ENCODE results near the gene METTL15. TPM values are rescaled to one million over a fixed set of nuclear protein-coding genes. Genes with fewer than 3 reads are reported as not detected.

The METTL15 gene
- total RNA-seq, 1 experiment from 2014 or later = 9.1 TPM

DNA sequence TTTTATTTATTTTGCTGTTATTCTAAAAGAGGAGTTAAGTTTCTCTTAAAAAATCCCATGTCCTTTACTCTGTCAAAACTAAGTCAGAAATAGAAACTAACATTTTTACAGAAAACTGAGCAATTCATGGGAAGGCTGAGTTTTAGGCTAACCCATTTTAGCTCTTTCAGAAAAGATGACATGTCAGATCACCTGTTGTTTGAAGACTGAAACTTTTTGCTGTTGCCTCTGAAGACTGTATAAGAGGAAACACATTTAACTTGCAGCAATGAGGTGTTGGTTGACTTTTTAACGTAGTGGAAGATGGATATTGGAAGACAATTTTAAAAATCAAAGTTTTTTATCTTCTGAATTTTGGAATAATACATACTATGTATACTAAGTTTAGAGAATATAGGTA, 115.4 kb downstream of the METTL15 start:
- Histone ChIP-seq H2AK5ac (ENCODE audit: insufficient read length, low read length) (no peak overlapping the region), H2AFZ (ENCODE audit: low read length) (no peak overlapping the region), H3K23me2 (ENCODE audit: insufficient read length, low read depth, low read length, poor library complexity, severe bottlenecking) (no peaks in the 10 kb centered on the region), H3K79me2 (ENCODE audit: insufficient read depth, low read length) (no peaks in the 10 kb centered on the region), H3K4ac (ENCODE audit: low read depth, low read length) (no peak overlapping the region), H3K4me2 (ENCODE audit: insufficient read depth, insufficient read length, low read length) (no peak overlapping the region), H4K5ac (ENCODE audit: insufficient read length, low read depth, low read length) (no peak overlapping the region), H3K14ac (ENCODE audit: insufficient read depth, low read length) (no peak overlapping the region), H4K20me1 (ENCODE audit: control insufficient read depth, insufficient read depth, insufficient read length) (no peaks in the 10 kb centered on the region), H3T11ph (ENCODE audit: low read length) (no peak overlapping the region), H3K23ac (ENCODE audit: insufficient read length, low read depth, low read length) (no peak overlapping the region), H3K27ac (ENCODE audit: insufficient read length, low read depth, low read length) (no peak overlapping the region), H3K79me1 (ENCODE audit: insufficient read depth, low read depth, low read length, poor library complexity, severe bottlenecking) (no peaks in the 10 kb centered on the region), H3K4me1 (ENCODE audit: insufficient read depth, low read length) (no peaks in the 10 kb centered on the region), H4K91ac (ENCODE audit: insufficient read length, low read depth, low read length) (no peak overlapping the region), H2BK120ac (ENCODE audit: low read depth, low read length, poor library complexity, severe bottlenecking) (no peak overlapping the region), H2BK12ac (ENCODE audit: insufficient read length, low read depth, low read length) (no peak overlapping the region), H4K8ac (replicated peaks; ENCODE audit: insufficient read length, low read depth, low read length) (no peak overlapping the region), H2BK5ac (ENCODE audit: insufficient read length, low read length) (no peak overlapping the region), H2BK20ac (ENCODE audit: low read depth, low read length, poor library complexity, severe bottlenecking) (no peak overlapping the region), H3K56ac (ENCODE audit: insufficient read length, low read depth, low read length) (no peak overlapping the region), H3K18ac (ENCODE audit: insufficient read length, low read depth, low read length) (no peak overlapping the region), H3K9me3 (ENCODE audit: control insufficient read depth, low read depth, low read length) (no peaks in the 10 kb centered on the region), H3K9ac (ENCODE audit: extremely low read depth, insufficient read length, low read length) (no peak overlapping the region), H2BK15ac (ENCODE audit: low read depth, low read length) (no peak overlapping the region), H3K27me3 (ENCODE audit: insufficient read depth, low read length) (no peaks in the 10 kb centered on the region)
- H3K27me3 Mint-ChIP-seq (ENCODE audit: low read depth) = no peaks in the 10 kb centered on the region
- WGBS (ENCODE audit: extremely low coverage, insufficient read length, low lambda C conversion rate) = no CpG with 5 or more reads among the region's 1 CpG
- no peak overlapping the region for H3K27ac Mint-ChIP-seq
- no peak for TF ChIP-seq CTCF (conservative IDR thresholded peaks at IDR 0.05)
- H3K36me3 Mint-ChIP-seq (ENCODE audit: insufficient read depth in 1 of 3, low read depth in 3 of 3) = peaks cover 19 to 35% (median 30%) of the 10 kb centered on the region in 3 experiments
- H3K9me3 Mint-ChIP-seq = peaks cover 16 to 21% of the 10 kb centered on the region in 2 experiments
- no peak overlapping the region for H3K4me3 Mint-ChIP-seq
- H3K4me1 Mint-ChIP-seq = no peaks in the 10 kb centered on the region
- DNase-seq = no peak
